HEK293 (cell line): ENCODE measurements around the gene CAB39L.

Experiments used
- CTCF ChIA-PET: fragments of 350-600 bp; formaldehyde crosslinking; extraction: SDS; loops from one replicate; lab custom pipeline; 2021; ENCODE audit warnings: antibody characterized with exemption; lab: Yijun Ruan, JAX
- POLR2A ChIA-PET: fragments of 300-600 bp; formaldehyde crosslinking; extraction: SDS; loops from one replicate; lab custom pipeline; 2020; ENCODE audit warnings: antibody characterized with exemption, inconsistent platforms; lab: Yijun Ruan, JAX
- H3K27ac ChIP-seq: fragments of 200-500 bp; sonication (Bioruptor generic); 2 replicates; pipeline ENCODE4 v1.5.1; 2014; ENCODE audit warnings: low read depth, low read length, control low read depth, inconsistent platforms; ENCODE audit errors: extremely low read depth
- H3K36me3 ChIP-seq, 2 experiments: fragments of 200-500 bp in 1 of 2; sonication (Bioruptor generic) in 1 of 2; 1 replicate in 1 of 2; 2 replicates in 1 of 2; pipeline ENCODE4 v1.5.1; 2014 to 2017; ENCODE audit warnings: inconsistent platforms in 2 of 2, low read length in 2 of 2; ENCODE audit not compliant: control insufficient read depth in 2 of 2, insufficient read depth in 1 of 2
- H3K4me1 ChIP-seq: fragments of 200-500 bp; sonication (Bioruptor generic); 2 replicates; pipeline ENCODE4 v1.5.1; 2014; ENCODE audit warnings: mild to moderate bottlenecking, low read length, inconsistent platforms; ENCODE audit not compliant: control insufficient read depth, insufficient read depth
- H3K4me3 ChIP-seq: 2 replicates; pipeline ENCODE4 v1.5.1; 2011; ENCODE audit warnings: low read depth, mild to moderate bottlenecking, control low read depth, low read length, moderate library complexity
- H3K9me3 ChIP-seq: fragments of 200-500 bp; sonication (Bioruptor generic); 2 replicates; pipeline ENCODE4 v1.5.1; 2014; ENCODE audit warnings: low read depth, low read length, inconsistent platforms; ENCODE audit not compliant: control insufficient read depth, insufficient read depth
- KLF1 ChIP-seq: fragments of 450-650 bp; formaldehyde crosslinking; IDR thresholded peaks from 2 replicates; pipeline ENCODE4 v1.5.1; 2016; ENCODE audit warnings: missing biosample characterization, missing genetic modification characterization
- KLF7 ChIP-seq: fragments of 450-650 bp; formaldehyde crosslinking; IDR thresholded peaks from 2 replicates; pipeline ENCODE4 v1.5.1; 2016; ENCODE audit warnings: missing biosample characterization, missing genetic modification characterization, borderline replicate concordance
- SALL2 ChIP-seq: fragments of 450-650 bp; formaldehyde crosslinking; IDR thresholded peaks from 2 replicates; pipeline ENCODE4 v1.5.0; 2017; ENCODE audit warnings: missing biosample characterization, mild to moderate bottlenecking, missing genetic modification characterization, borderline replicate concordance
- SETDB1 ChIP-seq: IDR thresholded peaks from one replicate; pipeline ENCODE4 v1.6.1; 2017; ENCODE audit warnings: mild to moderate bottlenecking, low read length, moderate library complexity, mixed read lengths; ENCODE audit not compliant: insufficient read length
- TSHZ1 ChIP-seq: fragments of 450-650 bp; formaldehyde crosslinking; IDR thresholded peaks from 2 replicates; pipeline ENCODE4 v1.5.1; 2016; ENCODE audit warnings: missing biosample characterization, missing genetic modification characterization, borderline replicate concordance
- YY2 ChIP-seq: fragments of 450-650 bp; formaldehyde crosslinking; IDR thresholded peaks from 2 replicates; pipeline ENCODE4 v1.5.1; 2016; ENCODE audit warnings: missing biosample characterization, missing genetic modification characterization
- ZNF132 ChIP-seq: fragments of 450-650 bp; formaldehyde crosslinking; IDR thresholded peaks from 2 replicates; pipeline ENCODE4 v1.5.1; 2017; ENCODE audit warnings: missing biosample characterization, missing genetic modification characterization, borderline replicate concordance
- ZNF19 ChIP-seq: fragments of 450-650 bp; formaldehyde crosslinking; IDR thresholded peaks from 2 replicates; pipeline ENCODE4; 2016; ENCODE audit warnings: missing biosample characterization, missing genetic modification characterization, low read depth
- ZNF2 ChIP-seq: fragments of 450-650 bp; formaldehyde crosslinking; IDR thresholded peaks from 2 replicates; pipeline ENCODE4 v1.5.1; 2016; ENCODE audit warnings: missing biosample characterization, missing genetic modification characterization
- ZNF223 ChIP-seq: fragments of 450-650 bp; formaldehyde crosslinking; IDR thresholded peaks from 2 replicates; pipeline ENCODE4 v1.5.1; 2016; ENCODE audit warnings: missing biosample characterization, missing genetic modification characterization
- ZNF24 ChIP-seq: fragments of 450-650 bp; formaldehyde crosslinking; IDR thresholded peaks from 2 replicates; pipeline ENCODE4 v1.5.1; 2016; ENCODE audit warnings: missing biosample characterization, missing genetic modification characterization
- ZNF266 ChIP-seq: fragments of 450-650 bp; formaldehyde crosslinking; IDR thresholded peaks from 2 replicates; pipeline ENCODE4 v1.5.1; 2016; ENCODE audit warnings: missing biosample characterization, missing genetic modification characterization, low read depth
- ZNF292 ChIP-seq: fragments of 450-650 bp; formaldehyde crosslinking; IDR thresholded peaks from 2 replicates; pipeline ENCODE4 v1.5.1; 2016; ENCODE audit warnings: low read depth, missing biosample characterization, missing genetic modification characterization, borderline replicate concordance
- ZNF473 ChIP-seq: fragments of 450-650 bp; formaldehyde crosslinking; IDR thresholded peaks from 2 replicates; pipeline ENCODE4 v1.5.1; 2017; ENCODE audit warnings: missing biosample characterization, missing genetic modification characterization
- ZNF48 ChIP-seq: fragments of 450-650 bp; formaldehyde crosslinking; IDR thresholded peaks from 2 replicates; pipeline ENCODE4 v1.5.1; 2016; ENCODE audit warnings: missing biosample characterization, missing genetic modification characterization
- ZNF501 ChIP-seq: fragments of 450-650 bp; formaldehyde crosslinking; IDR thresholded peaks from 2 replicates; pipeline ENCODE4 v1.5.1; 2016; ENCODE audit warnings: missing biosample characterization, missing genetic modification characterization
- ZNF530 ChIP-seq: fragments of 450-650 bp; formaldehyde crosslinking; IDR thresholded peaks from 2 replicates; pipeline ENCODE4 v1.5.1; 2016; ENCODE audit warnings: low read depth, missing biosample characterization, missing genetic modification characterization
- ZNF549 ChIP-seq: fragments of 450-650 bp; IDR thresholded peaks from 2 replicates; pipeline ENCODE4 v1.5.1; 2018; ENCODE audit warnings: missing biosample characterization, missing genetic modification characterization, mild to moderate bottlenecking, inconsistent platforms, moderate library complexity
- ZNF670 ChIP-seq: fragments of 450-650 bp; formaldehyde crosslinking; IDR thresholded peaks from 2 replicates; pipeline ENCODE4 v1.5.1; 2016; ENCODE audit warnings: missing biosample characterization, missing genetic modification characterization, low read depth
- ZNF677 ChIP-seq: fragments of 450-650 bp; IDR thresholded peaks from 2 replicates; pipeline ENCODE4 v1.5.0; 2018; ENCODE audit warnings: missing biosample characterization, mild to moderate bottlenecking, missing genetic modification characterization, moderate library complexity
- ZNF768 ChIP-seq: fragments of 450-650 bp; formaldehyde crosslinking; IDR thresholded peaks from 2 replicates; pipeline ENCODE4 v1.5.1; 2018; ENCODE audit warnings: missing biosample characterization, mild to moderate bottlenecking, missing genetic modification characterization
- ZNF830 ChIP-seq: fragments of 450-650 bp; IDR thresholded peaks from 2 replicates; pipeline ENCODE4 v1.5.0; 2018; ENCODE audit warnings: missing biosample characterization, missing genetic modification characterization, low read depth, mild to moderate bottlenecking, moderate library complexity
- TF ChIP-seq, protein P1 (sequence below): fragments of 450-650 bp; formaldehyde crosslinking; IDR thresholded peaks from 2 replicates; pipeline ENCODE4 v1.5.1; 2017; ENCODE audit warnings: missing biosample characterization, missing genetic modification characterization

Gene CAB39L

DNA sequence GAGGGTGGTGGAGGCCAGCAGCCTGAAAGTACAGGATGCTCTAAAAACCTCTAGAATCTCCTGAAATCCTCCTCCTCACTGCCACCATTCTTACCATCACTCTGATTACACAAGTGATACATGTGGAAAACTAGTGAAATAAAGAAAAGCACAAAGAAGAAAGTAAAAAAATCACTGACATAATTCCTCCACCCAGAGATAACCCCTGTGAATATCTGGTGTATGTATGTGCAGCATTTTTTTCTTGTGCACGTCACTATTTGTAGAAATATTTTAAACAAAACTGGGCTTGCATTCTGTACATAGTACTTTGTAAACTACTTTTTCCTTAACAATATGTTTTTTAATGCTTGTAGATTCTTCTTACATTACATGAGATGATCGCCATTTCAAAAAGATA lies 122.9 kb downstream of the CAB39L start:
- no peaks in the 10 kb centered on the region for H3K4me1 ChIP-seq
- no peaks in the 10 kb centered on the region for H3K9me3 ChIP-seq
- POLR2A ChIA-PET = no interaction called here
- CTCF ChIA-PET = no interaction called here
- H3K27ac ChIP-seq = no peak overlapping the region
- H3K36me3 ChIP-seq = no peaks in the 10 kb centered on the region
- TF ChIP-seq ZNF2 (tag by site-specific recombination) (no peak), ZNF24 (no peak), KLF7 (tag by site-specific recombination) (no peak), YY2 (tag by site-specific recombination) (no peak)
- H3K4me3 ChIP-seq = no peak overlapping the region

DNA sequence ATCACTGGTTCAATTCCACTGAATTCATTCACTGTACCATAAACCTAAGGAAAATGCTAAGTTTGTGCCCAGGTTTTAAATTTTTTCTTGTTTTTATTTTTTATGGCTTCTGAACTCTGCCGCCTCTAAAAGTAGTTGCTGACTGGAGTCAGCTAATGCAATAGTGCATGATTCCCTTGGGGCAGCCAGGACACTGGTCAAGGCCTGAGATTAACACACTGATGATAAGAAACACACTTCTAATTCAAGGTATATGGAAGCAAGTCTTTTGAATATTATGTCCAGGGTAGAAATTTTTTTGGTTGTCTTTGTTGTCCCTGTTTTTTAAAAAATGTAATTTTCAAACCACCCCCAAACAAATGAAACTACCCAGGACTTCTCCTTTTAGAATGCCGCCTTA lies 123.9 kb downstream of the CAB39L start:
- no peak for TF ChIP-seq ZNF670 (tag by site-specific recombination)
- TF ChIP-seq ZNF266 (tag by site-specific recombination) = no peak
- TF ChIP-seq ZNF549 (tag by site-specific recombination) = no peak
- TF ChIP-seq TSHZ1 (tag by site-specific recombination) = no peak
- no peak for TF ChIP-seq ZNF501 (tag by site-specific recombination)
- TF ChIP-seq ZNF768 = no peak
- TF ChIP-seq SALL2 (tag by site-specific recombination) = no peak
- no peak for TF ChIP-seq ZNF530 (tag by site-specific recombination)
- TF ChIP-seq ZNF292 (tag by site-specific recombination) = no peak
- no peak for TF ChIP-seq KLF1 (tag by site-specific recombination)
- TF ChIP-seq KLF7 (tag by site-specific recombination) = no peak
- TF ChIP-seq ZNF223 = no peak
- H3K27ac ChIP-seq = no peak overlapping the region
- no peaks in the 10 kb centered on the region for H3K36me3 ChIP-seq
- POLR2A ChIA-PET = no interaction called here
- no peak overlapping the region for H3K4me3 ChIP-seq
- H3K9me3 ChIP-seq = no peaks in the 10 kb centered on the region
- H3K4me1 ChIP-seq = no peaks in the 10 kb centered on the region
- CTCF ChIA-PET = no interaction called here

DNA sequence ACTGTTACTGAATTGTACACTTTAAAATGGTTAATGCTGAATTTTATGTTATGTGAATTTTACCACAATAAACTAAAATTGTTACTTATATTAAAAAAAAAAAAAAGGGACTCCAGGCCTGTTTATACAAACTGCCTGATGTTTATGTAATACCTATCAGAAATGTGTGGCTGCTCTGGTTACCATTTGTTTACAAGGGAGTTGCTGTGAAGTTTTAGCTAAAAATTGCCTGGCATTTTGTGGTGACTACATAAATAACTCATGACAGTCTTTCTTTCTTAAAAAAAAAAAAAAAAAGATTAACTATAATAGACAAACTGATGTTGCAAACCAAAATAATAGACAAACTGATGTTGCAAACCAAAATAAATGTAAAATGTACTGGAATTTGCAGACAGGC lies 124.3 kb downstream of the CAB39L start:
- Histone ChIP-seq H3K36me3 (no peaks in the 10 kb centered on the region), H3K4me1 (no peaks in the 10 kb centered on the region), H3K4me3 (no peak overlapping the region), H3K27ac (no peak overlapping the region), H3K9me3 (no peaks in the 10 kb centered on the region)
- no peak for TF ChIP-seq SETDB1
- no peak for TF ChIP-seq YY2 (tag by site-specific recombination)
- no peak for TF ChIP-seq ZNF830 (tag by site-specific recombination)
- TF ChIP-seq, protein P1, sequence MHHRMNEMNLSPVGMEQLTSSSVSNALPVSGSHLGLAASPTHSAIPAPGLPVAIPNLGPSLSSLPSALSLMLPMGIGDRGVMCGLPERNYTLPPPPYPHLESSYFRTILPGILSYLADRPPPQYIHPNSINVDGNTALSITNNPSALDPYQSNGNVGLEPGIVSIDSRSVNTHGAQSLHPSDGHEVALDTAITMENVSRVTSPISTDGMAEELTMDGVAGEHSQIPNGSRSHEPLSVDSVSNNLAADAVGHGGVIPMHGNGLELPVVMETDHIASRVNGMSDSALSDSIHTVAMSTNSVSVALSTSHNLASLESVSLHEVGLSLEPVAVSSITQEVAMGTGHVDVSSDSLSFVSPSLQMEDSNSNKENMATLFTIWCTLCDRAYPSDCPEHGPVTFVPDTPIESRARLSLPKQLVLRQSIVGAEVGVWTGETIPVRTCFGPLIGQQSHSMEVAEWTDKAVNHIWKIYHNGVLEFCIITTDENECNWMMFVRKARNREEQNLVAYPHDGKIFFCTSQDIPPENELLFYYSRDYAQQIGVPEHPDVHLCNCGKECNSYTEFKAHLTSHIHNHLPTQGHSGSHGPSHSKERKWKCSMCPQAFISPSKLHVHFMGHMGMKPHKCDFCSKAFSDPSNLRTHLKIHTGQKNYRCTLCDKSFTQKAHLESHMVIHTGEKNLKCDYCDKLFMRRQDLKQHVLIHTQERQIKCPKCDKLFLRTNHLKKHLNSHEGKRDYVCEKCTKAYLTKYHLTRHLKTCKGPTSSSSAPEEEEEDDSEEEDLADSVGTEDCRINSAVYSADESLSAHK = no peak
- no peak for TF ChIP-seq ZNF132
- TF ChIP-seq ZNF48 = no peak
- no peak for TF ChIP-seq ZNF677 (tag by site-specific recombination)
- TF ChIP-seq ZNF473 (tag by site-specific recombination) = no peak
- TF ChIP-seq ZNF19 (tag by site-specific recombination) = no peak
- ChIA-PET POLR2A (no interaction called here), CTCF (no interaction called here)
